PC-3 (cell line): ENCODE data around the gene WDR93.

Experiments
- EZH2 ChIP-seq: fragments of 300-600 bp; sonication (generic); IDR thresholded peaks from one replicate; pipeline ENCODE4 v1.6.1; 2017; ENCODE audit warnings: antibody characterized with exemption, mild to moderate bottlenecking, low read length; ENCODE audit not compliant: unreplicated experiment
- EZH2phosphoT487 ChIP-seq: fragments of 300-600 bp; sonication (generic); IDR thresholded peaks from 2 replicates; pipeline ENCODE4 v1.6.1; 2018; ENCODE audit warnings: mild to moderate bottlenecking, antibody characterized with exemption, low read length, borderline replicate concordance
- TF ChIP-seq, protein P1 (sequence below): fragments of 300-600 bp; sonication (generic); conservative IDR thresholded peaks from 2 replicates; pipeline ENCODE4 v1.5.1; 2017; ENCODE audit warnings: antibody characterized with exemption, low read depth, mild to moderate bottlenecking, low read length

DNA sequence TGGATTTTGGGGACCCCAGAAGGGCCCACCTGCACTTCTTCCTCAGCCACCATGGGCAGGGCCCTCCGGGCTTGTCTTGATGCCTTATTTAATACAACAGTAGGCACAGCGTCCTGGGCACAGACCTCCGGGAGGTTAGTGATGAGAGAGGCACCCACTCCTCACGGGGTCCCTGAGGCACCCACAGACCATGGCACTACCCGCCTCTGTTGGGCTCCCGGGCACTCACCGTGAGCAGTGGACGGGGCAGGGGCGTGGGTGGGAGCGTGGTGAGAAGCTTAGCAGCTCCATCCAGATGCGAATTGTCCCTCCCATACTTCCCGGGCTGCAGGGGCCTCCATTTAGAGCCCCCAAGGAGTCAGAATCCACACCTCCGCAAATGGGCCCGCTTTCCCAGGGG lies 85.2 kb downstream of the WDR93 start:
- TF ChIP-seq, protein P1, sequence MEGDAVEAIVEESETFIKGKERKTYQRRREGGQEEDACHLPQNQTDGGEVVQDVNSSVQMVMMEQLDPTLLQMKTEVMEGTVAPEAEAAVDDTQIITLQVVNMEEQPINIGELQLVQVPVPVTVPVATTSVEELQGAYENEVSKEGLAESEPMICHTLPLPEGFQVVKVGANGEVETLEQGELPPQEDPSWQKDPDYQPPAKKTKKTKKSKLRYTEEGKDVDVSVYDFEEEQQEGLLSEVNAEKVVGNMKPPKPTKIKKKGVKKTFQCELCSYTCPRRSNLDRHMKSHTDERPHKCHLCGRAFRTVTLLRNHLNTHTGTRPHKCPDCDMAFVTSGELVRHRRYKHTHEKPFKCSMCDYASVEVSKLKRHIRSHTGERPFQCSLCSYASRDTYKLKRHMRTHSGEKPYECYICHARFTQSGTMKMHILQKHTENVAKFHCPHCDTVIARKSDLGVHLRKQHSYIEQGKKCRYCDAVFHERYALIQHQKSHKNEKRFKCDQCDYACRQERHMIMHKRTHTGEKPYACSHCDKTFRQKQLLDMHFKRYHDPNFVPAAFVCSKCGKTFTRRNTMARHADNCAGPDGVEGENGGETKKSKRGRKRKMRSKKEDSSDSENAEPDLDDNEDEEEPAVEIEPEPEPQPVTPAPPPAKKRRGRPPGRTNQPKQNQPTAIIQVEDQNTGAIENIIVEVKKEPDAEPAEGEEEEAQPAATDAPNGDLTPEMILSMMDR = no peak
- TF ChIP-seq EZH2 (no peak), EZH2phosphoT487 (no peak)
